Measurements from ENCODE around the gene ID2.

ID2 gene

GRCh38 chr2:8681786-8682692 is at the start of gene ID2:
ID2 (plus strand) TSS chr2:8682056; CDS start chr2:8682166, 110 bp downstream.
- peak; percentile 99 for DNase-seq

GRCh38 chr2:8632755-8633154 is 49.1 kb upstream of the ID2 start:
- no peak for DNase-seq

GRCh38 chr2:8633186-8633734 is 48.6 kb upstream of the ID2 start:
- DNase-seq: no peak

- no peak for DNase-seq
These were observed 48.0 kb upstream of the ID2 start for GRCh38 chr2:8633735-8634313.

GRCh38 chr2:8634466-8635172 is 47.2 kb upstream of the ID2 start:
- DNase-seq: no peak

- no peak for DNase-seq
These were observed 45.8 kb upstream of the ID2 start for GRCh38 chr2:8636041-8636491.

- no peak for DNase-seq
These were observed 44.9 kb upstream of the ID2 start for GRCh38 chr2:8636721-8637636.

GRCh38 chr2:8638327-8638726 is 43.5 kb upstream of the ID2 start:
- DNase-seq: no peak

GRCh38 chr2:8639122-8639635 is 42.7 kb upstream of the ID2 start:
- no peak for DNase-seq

- no peak for DNase-seq
These were observed 41.4 kb upstream of the ID2 start for GRCh38 chr2:8640498-8640897.

GRCh38 chr2:8641301-8641965 is 40.4 kb upstream of the ID2 start:
- DNase-seq: no peak

- no peak for DNase-seq
These were observed 39.3 kb upstream of the ID2 start for GRCh38 chr2:8642366-8643068.

- no peak for DNase-seq
These were observed 38.4 kb upstream of the ID2 start for GRCh38 chr2:8643250-8643995.

GRCh38 chr2:8643996-8644356 is 37.9 kb upstream of the ID2 start:
- DNase-seq: no peak

- DNase-seq: peak; percentile 16
These were observed 37.2 kb upstream of the ID2 start for GRCh38 chr2:8644605-8645175.

GRCh38 chr2:8645176-8645831 is 36.6 kb upstream of the ID2 start:
- no peak for DNase-seq

GRCh38 chr2:8646731-8647461 is 35.0 kb upstream of the ID2 start:
- DNase-seq: no peak

GRCh38 chr2:8647462-8647857 is 34.4 kb upstream of the ID2 start:
- no peak for DNase-seq
